K562 (cell line): Measurements from ENCODE around the gene IFNK. TPM values are rescaled to one million over a fixed set of nuclear protein-coding genes. Genes with fewer than 3 reads are reported as not detected.
A peak's percentile ranks its signal among the peaks of the same experiment; 100 is the strongest.

ENCODE experiments used
- CBFB ChIP-seq: sonication (generic); formaldehyde crosslinking; IDR thresholded peaks from 2 replicates; pipeline ENCODE4 v1.4.0; 2020; ENCODE audit warnings: mild to moderate bottlenecking, missing genetic modification reagents
- FOXK1 ChIP-seq: sonication (generic); formaldehyde crosslinking; IDR thresholded peaks from 2 replicates; pipeline ENCODE4 v1.8.0; 2022; ENCODE audit warnings: missing genetic modification reagents, mild to moderate bottlenecking, borderline replicate concordance
- RBM39 ChIP-seq: fragments of 200-400 bp; formaldehyde crosslinking; optimal IDR thresholded peaks from 2 replicates; pipeline ENCODE3; 2018; ENCODE audit warnings: low read depth, low read length
- ZNF143 ChIP-seq: sonication (generic); formaldehyde crosslinking; IDR thresholded peaks from 2 replicates; pipeline ENCODE4 v1.9.0; 2022; ENCODE audit warnings: mild to moderate bottlenecking, missing genetic modification reagents
- polyA plus RNA-seq, 8 experiments: library from polyadenylated mRNA; depleted of rRNA in 4 of 8; stranded (reverse) in 5 of 8; unstranded in 3 of 8; fragments of >200 nt; fragmentation: Nextera tagmentation in 2 of 8; fragmentation: Illumina TruSeq in 1 of 8; extraction: Ambion mirVana in 2 of 8; extraction: Trizol in 1 of 8; gene quantifications; 2 replicates each; pipeline versions ENCODE4 v1.2.1 to v1.2.3, GENCODE V29; 2011 to 2014; ENCODE audit warnings: inconsistent platforms in 1 of 8, missing spikeins in 1 of 8
- total RNA-seq, 7 experiments: library from RNA; depleted of rRNA in 6 of 7; stranded (reverse); fragments of >200 nt in 6 of 7; fragmentation: Illumina TruSeq in 2 of 7; extraction: Trizol in 2 of 7; gene quantifications; 2 replicates each; pipeline versions ENCODE4 v1.2.1 to v1.2.3, GENCODE V29; 2011 to 2021; ENCODE audit warnings: low replicate concordance in 1 of 7
- TF ChIP-seq, protein P1 (sequence below), 2 experiments: fragments of 450-650 bp; formaldehyde crosslinking in 1 of 2; IDR thresholded peaks; 2 replicates each; pipeline versions ENCODE4 v1.4.0 to v1.6.1; 2014 to 2020; ENCODE audit warnings: mild to moderate bottlenecking in 2 of 2, borderline replicate concordance in 1 of 2, low read depth in 1 of 2
- TF ChIP-seq, protein P2 (sequence below): sonication (generic); formaldehyde crosslinking; IDR thresholded peaks from 2 replicates; pipeline ENCODE4 v1.8.1; 2023; ENCODE audit warnings: missing genetic modification reagents, mild to moderate bottlenecking, borderline replicate concordance

The IFNK gene
- total and polyA plus RNA-seq, 9 of the 15 experiments (the other 6 are each of a cell fraction or from before 2014, with no cell fraction given): 0.11 TPM; not detected in 8

DNA sequence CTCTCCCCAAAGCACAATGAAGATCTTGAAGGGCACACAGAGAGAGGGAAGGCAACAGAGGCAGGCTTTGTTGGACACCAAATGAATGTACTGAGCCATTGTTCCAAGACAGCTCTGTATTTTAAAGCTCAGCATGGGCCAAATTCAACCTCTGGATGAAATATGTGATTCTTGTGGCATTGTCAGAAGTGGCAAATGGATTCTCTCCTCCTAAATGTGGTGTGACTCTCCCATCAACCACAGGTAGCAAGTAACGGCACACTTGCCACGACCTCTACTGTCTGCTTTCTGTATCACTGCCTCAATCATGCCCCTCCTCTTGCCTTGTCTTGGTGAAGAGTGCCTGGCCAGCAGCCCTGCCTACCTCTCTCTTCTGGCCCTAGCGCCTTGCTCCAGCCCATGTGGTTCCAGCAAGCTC, 11.6 kb downstream of the IFNK start (continued):
- TF ChIP-seq, protein P1, sequence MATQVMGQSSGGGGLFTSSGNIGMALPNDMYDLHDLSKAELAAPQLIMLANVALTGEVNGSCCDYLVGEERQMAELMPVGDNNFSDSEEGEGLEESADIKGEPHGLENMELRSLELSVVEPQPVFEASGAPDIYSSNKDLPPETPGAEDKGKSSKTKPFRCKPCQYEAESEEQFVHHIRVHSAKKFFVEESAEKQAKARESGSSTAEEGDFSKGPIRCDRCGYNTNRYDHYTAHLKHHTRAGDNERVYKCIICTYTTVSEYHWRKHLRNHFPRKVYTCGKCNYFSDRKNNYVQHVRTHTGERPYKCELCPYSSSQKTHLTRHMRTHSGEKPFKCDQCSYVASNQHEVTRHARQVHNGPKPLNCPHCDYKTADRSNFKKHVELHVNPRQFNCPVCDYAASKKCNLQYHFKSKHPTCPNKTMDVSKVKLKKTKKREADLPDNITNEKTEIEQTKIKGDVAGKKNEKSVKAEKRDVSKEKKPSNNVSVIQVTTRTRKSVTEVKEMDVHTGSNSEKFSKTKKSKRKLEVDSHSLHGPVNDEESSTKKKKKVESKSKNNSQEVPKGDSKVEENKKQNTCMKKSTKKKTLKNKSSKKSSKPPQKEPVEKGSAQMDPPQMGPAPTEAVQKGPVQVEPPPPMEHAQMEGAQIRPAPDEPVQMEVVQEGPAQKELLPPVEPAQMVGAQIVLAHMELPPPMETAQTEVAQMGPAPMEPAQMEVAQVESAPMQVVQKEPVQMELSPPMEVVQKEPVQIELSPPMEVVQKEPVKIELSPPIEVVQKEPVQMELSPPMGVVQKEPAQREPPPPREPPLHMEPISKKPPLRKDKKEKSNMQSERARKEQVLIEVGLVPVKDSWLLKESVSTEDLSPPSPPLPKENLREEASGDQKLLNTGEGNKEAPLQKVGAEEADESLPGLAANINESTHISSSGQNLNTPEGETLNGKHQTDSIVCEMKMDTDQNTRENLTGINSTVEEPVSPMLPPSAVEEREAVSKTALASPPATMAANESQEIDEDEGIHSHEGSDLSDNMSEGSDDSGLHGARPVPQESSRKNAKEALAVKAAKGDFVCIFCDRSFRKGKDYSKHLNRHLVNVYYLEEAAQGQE (IDR thresholded peaks at IDR 0.05; ENCODE audit: borderline replicate concordance): 0 out of 2 replicates have a peak, but pooled peaks have one; percentile 10
- TF ChIP-seq, protein P1 (CRISPR knock-in tag; IDR thresholded peaks at IDR 0.05; ENCODE audit: low read depth): no peak
- TF ChIP-seq ZNF143 (CRISPR knock-in tag): no peak
- TF ChIP-seq FOXK1 (CRISPR knock-in tag): no peak
- no peak for TF ChIP-seq RBM39
- TF ChIP-seq CBFB: no peak
- TF ChIP-seq, protein P2, sequence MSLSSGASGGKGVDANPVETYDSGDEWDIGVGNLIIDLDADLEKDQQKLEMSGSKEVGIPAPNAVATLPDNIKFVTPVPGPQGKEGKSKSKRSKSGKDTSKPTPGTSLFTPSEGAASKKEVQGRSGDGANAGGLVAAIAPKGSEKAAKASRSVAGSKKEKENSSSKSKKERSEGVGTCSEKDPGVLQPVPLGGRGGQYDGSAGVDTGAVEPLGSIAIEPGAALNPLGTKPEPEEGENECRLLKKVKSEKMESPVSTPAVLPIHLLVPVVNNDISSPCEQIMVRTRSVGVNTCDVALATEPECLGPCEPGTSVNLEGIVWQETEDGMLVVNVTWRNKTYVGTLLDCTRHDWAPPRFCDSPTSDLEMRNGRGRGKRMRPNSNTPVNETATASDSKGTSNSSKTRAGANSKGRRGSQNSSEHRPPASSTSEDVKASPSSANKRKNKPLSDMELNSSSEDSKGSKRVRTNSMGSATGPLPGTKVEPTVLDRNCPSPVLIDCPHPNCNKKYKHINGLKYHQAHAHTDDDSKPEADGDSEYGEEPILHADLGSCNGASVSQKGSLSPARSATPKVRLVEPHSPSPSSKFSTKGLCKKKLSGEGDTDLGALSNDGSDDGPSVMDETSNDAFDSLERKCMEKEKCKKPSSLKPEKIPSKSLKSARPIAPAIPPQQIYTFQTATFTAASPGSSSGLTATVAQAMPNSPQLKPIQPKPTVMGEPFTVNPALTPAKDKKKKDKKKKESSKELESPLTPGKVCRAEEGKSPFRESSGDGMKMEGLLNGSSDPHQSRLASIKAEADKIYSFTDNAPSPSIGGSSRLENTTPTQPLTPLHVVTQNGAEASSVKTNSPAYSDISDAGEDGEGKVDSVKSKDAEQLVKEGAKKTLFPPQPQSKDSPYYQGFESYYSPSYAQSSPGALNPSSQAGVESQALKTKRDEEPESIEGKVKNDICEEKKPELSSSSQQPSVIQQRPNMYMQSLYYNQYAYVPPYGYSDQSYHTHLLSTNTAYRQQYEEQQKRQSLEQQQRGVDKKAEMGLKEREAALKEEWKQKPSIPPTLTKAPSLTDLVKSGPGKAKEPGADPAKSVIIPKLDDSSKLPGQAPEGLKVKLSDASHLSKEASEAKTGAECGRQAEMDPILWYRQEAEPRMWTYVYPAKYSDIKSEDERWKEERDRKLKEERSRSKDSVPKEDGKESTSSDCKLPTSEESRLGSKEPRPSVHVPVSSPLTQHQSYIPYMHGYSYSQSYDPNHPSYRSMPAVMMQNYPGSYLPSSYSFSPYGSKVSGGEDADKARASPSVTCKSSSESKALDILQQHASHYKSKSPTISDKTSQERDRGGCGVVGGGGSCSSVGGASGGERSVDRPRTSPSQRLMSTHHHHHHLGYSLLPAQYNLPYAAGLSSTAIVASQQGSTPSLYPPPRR (CRISPR knock-in tag): no peak
